Measurements from ENCODE around the gene CTU1. TPM values are rescaled to one million over a fixed set of nuclear protein-coding genes. Genes with fewer than 3 reads are reported as not detected.

CTU1 gene
- total RNA-seq, 1 experiment from 2014 or later: 12.7 TPM

DNA sequence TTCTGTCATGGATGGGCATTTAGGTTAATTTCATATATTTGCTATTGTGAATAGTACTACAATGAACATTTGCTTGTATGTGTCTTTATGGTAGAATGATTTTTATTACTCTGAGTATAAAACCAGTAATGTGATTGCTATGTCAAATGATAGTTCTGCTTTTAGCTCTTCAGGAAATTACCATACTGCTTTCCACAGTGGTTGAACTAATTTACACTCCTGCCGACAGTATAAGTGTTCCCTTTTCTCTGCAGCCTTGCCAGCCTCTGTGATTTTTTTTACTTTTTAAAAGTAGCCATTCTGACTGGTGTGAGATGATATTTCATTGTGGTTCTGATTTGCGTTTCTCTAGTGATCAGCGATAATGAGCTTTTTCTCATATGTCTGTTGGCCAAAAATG lies 40.4 kb upstream of the CTU1 start:
- ChIA-PET CTCF (interaction anchor here (0.6 to 1.2 kb wide), 2 partner anchors 10 to 527 kb away, joined by 3 to 6 read pairs; no protein-coding TSS in a partner anchor), POLR2A (no interaction called here)
- no peak for DNase-seq (ENCODE audit: unreplicated experiment)
- no peaks in the 10 kb centered on the region for H3K4me1 Mint-ChIP-seq (ENCODE audit: insufficient read depth, unreplicated experiment)
- H3K27me3 Mint-ChIP-seq (ENCODE audit: insufficient read depth, unreplicated experiment): no peaks in the 10 kb centered on the region
- H3K9me3 Mint-ChIP-seq (ENCODE audit: unreplicated experiment): peaks cover 42% of the 10 kb centered on the region
- TF ChIP-seq, protein P1, sequence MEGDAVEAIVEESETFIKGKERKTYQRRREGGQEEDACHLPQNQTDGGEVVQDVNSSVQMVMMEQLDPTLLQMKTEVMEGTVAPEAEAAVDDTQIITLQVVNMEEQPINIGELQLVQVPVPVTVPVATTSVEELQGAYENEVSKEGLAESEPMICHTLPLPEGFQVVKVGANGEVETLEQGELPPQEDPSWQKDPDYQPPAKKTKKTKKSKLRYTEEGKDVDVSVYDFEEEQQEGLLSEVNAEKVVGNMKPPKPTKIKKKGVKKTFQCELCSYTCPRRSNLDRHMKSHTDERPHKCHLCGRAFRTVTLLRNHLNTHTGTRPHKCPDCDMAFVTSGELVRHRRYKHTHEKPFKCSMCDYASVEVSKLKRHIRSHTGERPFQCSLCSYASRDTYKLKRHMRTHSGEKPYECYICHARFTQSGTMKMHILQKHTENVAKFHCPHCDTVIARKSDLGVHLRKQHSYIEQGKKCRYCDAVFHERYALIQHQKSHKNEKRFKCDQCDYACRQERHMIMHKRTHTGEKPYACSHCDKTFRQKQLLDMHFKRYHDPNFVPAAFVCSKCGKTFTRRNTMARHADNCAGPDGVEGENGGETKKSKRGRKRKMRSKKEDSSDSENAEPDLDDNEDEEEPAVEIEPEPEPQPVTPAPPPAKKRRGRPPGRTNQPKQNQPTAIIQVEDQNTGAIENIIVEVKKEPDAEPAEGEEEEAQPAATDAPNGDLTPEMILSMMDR (IDR thresholded peaks at IDR 0.05; ENCODE audit: unreplicated experiment): no peak
- H3K27ac Mint-ChIP-seq (ENCODE audit: low read depth, unreplicated experiment): no peak overlapping the region
- no peak overlapping the region for H3K4me3 Mint-ChIP-seq (ENCODE audit: unreplicated experiment)
- no TSS peak for BruUV-seq (replicated peaks)
- intact Hi-C loops (cut with micrococcal nuclease): no loop called here
- peaks cover 5% of the 10 kb centered on the region for H3K36me3 Mint-ChIP-seq (ENCODE audit: insufficient read depth, unreplicated experiment)

DNA sequence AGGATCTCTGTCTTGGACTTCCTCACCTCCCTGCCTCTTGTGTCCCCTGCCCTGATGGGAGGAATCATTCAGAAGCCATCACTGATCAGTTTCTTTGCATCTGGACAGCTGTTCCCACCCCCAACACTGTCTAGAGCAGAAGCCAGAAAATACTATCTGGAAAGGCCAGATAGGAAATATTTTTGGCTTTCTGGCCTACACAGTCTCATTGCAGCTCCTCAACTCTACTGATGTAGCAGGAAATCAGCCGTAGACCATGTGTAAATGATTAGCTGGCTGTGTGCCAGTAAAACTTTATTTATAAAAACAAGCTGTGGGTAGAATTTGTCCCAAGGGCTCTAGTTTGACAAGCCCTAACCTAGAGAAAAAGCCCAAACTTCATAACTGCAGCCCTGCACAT lies 39.5 kb upstream of the CTU1 start:
- Mint-ChIP-seq H3K4me1 (ENCODE audit: insufficient read depth, unreplicated experiment) (no peaks in the 10 kb centered on the region), H3K27ac (ENCODE audit: low read depth, unreplicated experiment) (no peak overlapping the region), H3K9me3 (ENCODE audit: unreplicated experiment) (peaks cover 34% of the 10 kb centered on the region), H3K27me3 (ENCODE audit: insufficient read depth, unreplicated experiment) (no peaks in the 10 kb centered on the region), H3K4me3 (ENCODE audit: unreplicated experiment) (no peak overlapping the region), H3K36me3 (ENCODE audit: insufficient read depth, unreplicated experiment) (peaks cover 5% of the 10 kb centered on the region)
- intact Hi-C loops (cut with micrococcal nuclease): no loop called here
- ChIA-PET CTCF (interaction anchor here (1.2 to 1.4 kb wide), 2 partner anchors 9 to 11 kb away, joined by 3 to 9 read pairs; no protein-coding TSS in a partner anchor), POLR2A (no interaction called here)
- TF ChIP-seq, protein P1 (IDR thresholded peaks at IDR 0.05; ENCODE audit: unreplicated experiment): no peak
- no TSS peak for BruUV-seq (replicated peaks)
- DNase-seq (ENCODE audit: unreplicated experiment): no peak

DNA sequence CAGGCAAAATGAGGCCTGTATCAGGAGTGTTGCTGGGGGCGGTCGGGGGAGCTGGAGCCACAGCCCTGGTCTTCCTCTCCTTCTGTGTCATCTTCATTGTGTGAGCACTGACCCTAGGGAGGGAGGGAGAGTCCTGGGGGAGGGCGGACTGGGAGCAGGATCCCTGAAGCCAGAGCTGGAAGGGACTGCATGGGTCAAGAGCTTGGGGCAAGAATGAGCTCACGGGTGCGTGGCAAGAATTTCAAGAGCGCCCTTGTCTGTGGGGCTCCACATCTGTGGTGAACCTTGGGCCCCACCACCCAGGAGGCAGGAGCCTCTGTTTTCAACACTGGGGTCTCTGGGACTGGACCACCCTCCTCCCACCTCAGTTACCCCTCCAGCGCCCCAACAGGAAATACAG lies 38.5 kb upstream of the CTU1 start:
- intact Hi-C loops (cut with micrococcal nuclease): no loop called here
- Mint-ChIP-seq H3K27me3 (ENCODE audit: insufficient read depth, unreplicated experiment) (no peaks in the 10 kb centered on the region), H3K4me3 (ENCODE audit: unreplicated experiment) (no peak overlapping the region), H3K27ac (ENCODE audit: low read depth, unreplicated experiment) (no peak overlapping the region), H3K36me3 (ENCODE audit: insufficient read depth, unreplicated experiment) (peaks cover 5% of the 10 kb centered on the region), H3K4me1 (ENCODE audit: insufficient read depth, unreplicated experiment) (no peaks in the 10 kb centered on the region), H3K9me3 (ENCODE audit: unreplicated experiment) (peaks cover 28% of the 10 kb centered on the region)
- DNase-seq (ENCODE audit: unreplicated experiment): no peak
- ChIA-PET POLR2A (no interaction called here), CTCF (interaction anchor here (0.5 to 1.4 kb wide), 4 partner anchors 10 to 135 kb away, joined by 3 to 9 read pairs (median 3); no protein-coding TSS in a partner anchor)
- TF ChIP-seq, protein P1 (IDR thresholded peaks at IDR 0.05; ENCODE audit: unreplicated experiment): no peak
- BruUV-seq (replicated peaks): no TSS peak

DNA sequence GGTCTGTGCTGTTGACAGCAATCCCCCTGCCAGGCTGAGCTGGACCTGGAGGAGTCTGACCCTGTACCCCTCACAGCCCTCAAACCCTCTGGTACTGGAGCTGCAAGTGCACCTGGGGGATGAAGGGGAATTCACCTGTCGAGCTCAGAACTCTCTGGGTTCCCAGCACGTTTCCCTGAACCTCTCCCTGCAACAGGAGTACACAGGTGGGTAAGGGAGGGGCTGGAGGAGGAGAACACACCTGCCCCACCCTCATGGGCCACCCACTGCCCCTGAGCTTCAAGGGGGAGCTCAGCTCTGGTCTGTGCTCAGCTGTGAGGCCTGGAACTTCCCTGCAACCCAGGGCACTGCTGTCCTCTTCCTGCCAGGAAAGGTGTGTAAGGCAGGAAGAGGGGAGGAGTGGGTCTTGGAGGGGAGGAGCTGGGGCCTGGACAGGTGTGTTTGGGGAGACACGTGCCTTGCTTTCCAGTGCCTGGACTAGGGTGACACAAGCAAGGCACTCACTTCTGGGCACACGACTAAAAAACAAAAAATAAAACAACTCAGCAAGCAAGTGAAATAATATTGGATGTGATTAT lies 37.8 kb upstream of the CTU1 start:
- no peak for DNase-seq (ENCODE audit: unreplicated experiment)
- H3K4me3 Mint-ChIP-seq (ENCODE audit: unreplicated experiment): no peak overlapping the region
- peaks cover 5% of the 10 kb centered on the region for H3K36me3 Mint-ChIP-seq (ENCODE audit: insufficient read depth, unreplicated experiment)
- no TSS peak for BruUV-seq (replicated peaks)
- TF ChIP-seq, protein P1 (IDR thresholded peaks at IDR 0.05; ENCODE audit: unreplicated experiment): no peak
- H3K27ac Mint-ChIP-seq (ENCODE audit: low read depth, unreplicated experiment): no peak overlapping the region
- intact Hi-C loops (cut with micrococcal nuclease): no loop called here
- H3K9me3 Mint-ChIP-seq (ENCODE audit: unreplicated experiment): peaks cover 23% of the 10 kb centered on the region
- H3K27me3 Mint-ChIP-seq (ENCODE audit: insufficient read depth, unreplicated experiment): no peaks in the 10 kb centered on the region
- no peaks in the 10 kb centered on the region for H3K4me1 Mint-ChIP-seq (ENCODE audit: insufficient read depth, unreplicated experiment)
- CTCF ChIA-PET: interaction anchor here (0.6 to 1.7 kb wide), 4 partner anchors 11 to 54 kb away, joined by 3 to 4 read pairs (median 3); no protein-coding TSS in a partner anchor
- POLR2A ChIA-PET: no interaction called here

All from MCF 10A (cell line).